Lower leg skin (tissue), 4 donors: Measurements from ENCODE around the gene ACTG2. TPM values are rescaled to one million over a fixed set of nuclear protein-coding genes. Genes with fewer than 3 reads are reported as not detected.

Experiments
- DNase-seq, 2 donors: peaks; one replicate each; pipeline ENCODE4 v3.0.0-alpha.2; 2019; ENCODE audit warnings: low spot score in 2 of 2
- H3K4me3 ChIP-seq: fragments of 200-600 bp; sonication (generic); 2 replicates; pipeline ENCODE4 v1.5.1; 2017; ENCODE audit warnings: mild to moderate bottlenecking, low read depth; ENCODE audit not compliant: poor library complexity, severe bottlenecking
- POLR2A ChIP-seq, 2 donors: fragments of 450-650 bp; IDR thresholded peaks; one replicate each; pipeline ENCODE4 v1.6.1; 2016 to 2017; ENCODE audit warnings: antibody characterized with exemption in 2 of 2, mild to moderate bottlenecking in 1 of 2, moderate library complexity in 1 of 2
- WGBS, 2 donors: methylation state at CpG; one replicate each; pipeline ENCODE4 v1.1.5; 2018; 5-methylcytosine and 5-hydroxymethylcytosine counted together
- intact Hi-C: fragments of 100-400 bp; cut with DNase I; formaldehyde crosslinking; loops from one replicate; pipeline ENCODE4 v1.15.0; 2023; ENCODE audit warnings: low total_unique reads
- total RNA-seq, 4 donors: library from RNA; depleted of rRNA; stranded (reverse); fragments of >200 nt; gene quantifications; one replicate each; pipeline ENCODE4 v1.1.0, GENCODE V29; 2016
- TF ChIP-seq, protein P1 (sequence below), 3 donors: fragments of 450-650 bp; IDR thresholded peaks; one replicate each; pipeline ENCODE4 v1.5.1; 2016; ENCODE audit warnings: antibody characterized with exemption in 3 of 3, mild to moderate bottlenecking in 3 of 3, moderate library complexity in 2 of 3

ACTG2 gene
- total RNA-seq, 4 donors from 2014 or later = 4.9 to 75.4 (median 9.4) TPM

DNA sequence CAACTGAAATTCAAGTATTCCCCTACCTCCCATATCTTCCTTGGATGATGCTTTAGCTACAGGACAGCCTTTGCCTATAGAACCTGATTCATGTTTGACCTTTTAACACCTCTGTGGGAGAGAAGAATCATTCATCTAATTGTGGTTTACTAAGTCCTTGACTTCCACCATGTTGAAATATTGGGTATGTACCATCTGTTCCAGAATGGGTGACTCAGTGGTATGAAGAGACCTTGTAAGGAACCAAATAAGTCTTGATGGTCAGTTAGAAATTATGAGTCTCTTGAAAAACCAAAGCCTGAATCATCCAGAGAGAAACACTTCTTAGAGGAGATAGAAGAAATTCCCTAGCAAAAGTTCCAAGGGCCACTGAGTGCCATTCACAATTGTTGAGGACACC is 36.6 kb upstream of the ACTG2 start:
- TF ChIP-seq, protein P1, sequence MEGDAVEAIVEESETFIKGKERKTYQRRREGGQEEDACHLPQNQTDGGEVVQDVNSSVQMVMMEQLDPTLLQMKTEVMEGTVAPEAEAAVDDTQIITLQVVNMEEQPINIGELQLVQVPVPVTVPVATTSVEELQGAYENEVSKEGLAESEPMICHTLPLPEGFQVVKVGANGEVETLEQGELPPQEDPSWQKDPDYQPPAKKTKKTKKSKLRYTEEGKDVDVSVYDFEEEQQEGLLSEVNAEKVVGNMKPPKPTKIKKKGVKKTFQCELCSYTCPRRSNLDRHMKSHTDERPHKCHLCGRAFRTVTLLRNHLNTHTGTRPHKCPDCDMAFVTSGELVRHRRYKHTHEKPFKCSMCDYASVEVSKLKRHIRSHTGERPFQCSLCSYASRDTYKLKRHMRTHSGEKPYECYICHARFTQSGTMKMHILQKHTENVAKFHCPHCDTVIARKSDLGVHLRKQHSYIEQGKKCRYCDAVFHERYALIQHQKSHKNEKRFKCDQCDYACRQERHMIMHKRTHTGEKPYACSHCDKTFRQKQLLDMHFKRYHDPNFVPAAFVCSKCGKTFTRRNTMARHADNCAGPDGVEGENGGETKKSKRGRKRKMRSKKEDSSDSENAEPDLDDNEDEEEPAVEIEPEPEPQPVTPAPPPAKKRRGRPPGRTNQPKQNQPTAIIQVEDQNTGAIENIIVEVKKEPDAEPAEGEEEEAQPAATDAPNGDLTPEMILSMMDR (IDR thresholded peaks at IDR 0.05) = no peak
- no peak for TF ChIP-seq POLR2A (IDR thresholded peaks at IDR 0.05)
- no peak overlapping the region for H3K4me3 ChIP-seq
- no peak for DNase-seq
- intact Hi-C loops = no loop called here

- no peak for TF ChIP-seq POLR2A (IDR thresholded peaks at IDR 0.05)
- TF ChIP-seq, protein P1 (IDR thresholded peaks at IDR 0.05) = no peak
- no peak overlapping the region for H3K4me3 ChIP-seq
- DNase-seq = no peak
- intact Hi-C loops = no loop called here
- WGBS, 2 donors = 91 to 94% methylated on average over 6 of the region's 6 CpGs
Observed at GRCh38 chr2:73859721-73860586, 32.9 kb upstream of the ACTG2 start.

DNA sequence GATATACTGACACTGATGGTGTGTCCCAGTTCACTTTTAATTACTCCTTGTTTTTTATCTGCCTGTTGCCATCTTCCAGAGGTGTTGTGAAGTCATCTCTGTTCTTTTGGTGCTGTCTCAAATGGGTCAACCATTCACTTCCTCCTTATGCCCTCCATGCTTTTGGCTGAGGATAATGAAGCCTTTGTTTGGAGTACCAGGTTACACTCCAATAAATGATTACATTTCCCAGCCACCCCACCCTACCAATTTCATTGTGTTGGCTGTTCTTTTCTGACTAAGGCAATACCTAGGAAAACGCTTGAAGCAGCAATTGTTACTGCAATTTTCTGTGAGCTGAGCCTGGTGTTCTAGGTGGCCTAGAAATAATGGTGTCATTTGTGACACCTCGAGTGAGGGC is 29.8 kb upstream of the ACTG2 start:
- TF ChIP-seq, protein P1 (IDR thresholded peaks at IDR 0.05) = no peak
- no peak for TF ChIP-seq POLR2A (IDR thresholded peaks at IDR 0.05)
- WGBS, 2 donors = 77 to 84% methylated on average over 2 of the region's 2 CpGs
- no peak for DNase-seq
- no peak overlapping the region for H3K4me3 ChIP-seq
- intact Hi-C loops = no loop called here

DNA sequence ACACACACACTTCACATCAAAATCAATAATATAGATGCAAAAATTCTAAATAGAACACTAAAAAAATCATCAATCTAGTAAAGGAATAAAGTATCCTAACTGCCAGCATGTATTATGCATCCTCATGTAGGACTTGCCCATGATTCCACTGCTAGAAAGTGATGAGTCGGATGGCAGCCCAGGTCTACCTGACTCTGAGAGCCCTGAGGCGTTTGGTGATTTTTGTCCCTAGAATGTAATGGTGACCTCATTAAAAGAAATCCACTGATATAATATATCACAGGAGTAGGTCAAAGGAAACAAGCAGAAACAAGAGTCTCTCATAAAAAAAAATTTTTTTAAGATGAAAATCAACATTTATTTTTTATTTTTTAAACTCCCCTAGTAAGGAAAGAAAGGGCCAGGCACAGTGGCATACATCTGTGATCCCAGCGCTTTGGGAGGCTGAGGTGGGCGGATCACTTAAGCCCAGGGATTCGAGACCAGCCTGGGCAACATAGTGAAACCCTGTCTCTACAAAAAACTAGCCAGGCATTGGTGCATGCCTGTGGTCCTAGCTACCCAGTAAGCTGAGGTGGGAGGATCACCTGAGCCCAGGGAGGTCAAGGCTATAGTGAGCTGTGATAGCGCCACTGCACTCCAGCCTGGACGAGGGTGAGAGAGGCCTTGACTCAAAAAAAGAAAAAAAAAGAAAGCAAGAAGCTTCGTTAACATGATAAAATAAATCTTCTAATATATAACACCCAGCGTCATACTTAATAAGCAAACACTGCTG is 24.4 kb upstream of the ACTG2 start:
- H3K4me3 ChIP-seq = no peak overlapping the region
- intact Hi-C loops = no loop called here
- no peak for TF ChIP-seq POLR2A (IDR thresholded peaks at IDR 0.05)
- TF ChIP-seq, protein P1 (IDR thresholded peaks at IDR 0.05) = no peak
- 87 to 94% methylated on average over 9 of the region's 9 CpGs for WGBS, 2 donors
- DNase-seq = no peak

DNA sequence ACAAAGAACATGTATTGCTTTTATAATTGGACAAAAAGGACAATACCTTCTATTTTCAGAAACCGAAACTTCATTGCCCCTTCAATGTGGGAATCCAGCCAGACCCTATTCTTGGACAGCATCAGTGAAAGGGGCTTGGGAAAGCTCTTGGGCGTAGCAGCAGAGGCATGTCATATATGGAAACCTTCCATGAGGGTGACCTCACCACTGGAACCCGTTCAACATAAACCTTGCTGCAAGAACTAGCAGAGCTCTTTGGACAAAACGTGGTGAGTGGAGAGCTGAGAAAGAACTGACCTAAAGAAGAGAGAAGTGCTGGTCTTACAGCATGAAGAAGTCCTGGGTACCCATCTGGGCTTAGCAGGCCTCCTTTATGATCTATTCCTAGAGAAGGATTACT is 22.7 kb upstream of the ACTG2 start:
- H3K4me3 ChIP-seq = no peak overlapping the region
- peak in 1 of 2 donors; percentile 45 for DNase-seq
- WGBS, 2 donors = 22 to 24% methylated on average over 4 of the region's 4 CpGs
- TF ChIP-seq, protein P1 (IDR thresholded peaks at IDR 0.05) = no peak
- TF ChIP-seq POLR2A (IDR thresholded peaks at IDR 0.05) = no peak
- intact Hi-C loops = no loop called here
